HG03139 (cell line): ENCODE results near the gene TGFBR2.
"Not testable (repeated sequence)": the region's sequence is repeated elsewhere in the genome, so short reads cannot be mapped to it uniquely, and the experiment has no call there.

Source experiments
- ATAC-seq: cut with Tn5 transposase; IDR thresholded peaks from one replicate; pipeline ENCODE4 v1.9.1; 2021; ENCODE audit not compliant: unreplicated experiment

The TGFBR2 gene

DNA sequence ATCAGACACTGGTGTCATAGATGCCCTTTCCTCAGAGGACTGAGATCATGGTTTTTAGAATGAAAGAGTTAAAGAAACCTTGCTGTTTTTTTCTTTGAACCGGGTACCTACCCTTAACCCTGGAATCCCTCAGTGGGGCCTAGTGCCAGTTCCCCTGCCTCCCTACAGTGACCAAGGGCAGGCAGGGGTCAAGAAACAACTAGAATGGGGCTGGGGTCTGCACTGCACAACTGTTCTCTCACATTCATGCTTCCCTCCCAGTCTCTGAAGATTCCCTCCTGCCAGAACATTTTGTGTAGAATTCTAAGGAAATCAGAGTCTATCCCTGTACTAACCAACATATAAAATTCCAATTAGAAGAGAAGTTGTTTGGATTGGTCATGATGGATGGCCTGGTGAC, 47.9 kb downstream of the TGFBR2 start:
- ATAC-seq = no peak

DNA sequence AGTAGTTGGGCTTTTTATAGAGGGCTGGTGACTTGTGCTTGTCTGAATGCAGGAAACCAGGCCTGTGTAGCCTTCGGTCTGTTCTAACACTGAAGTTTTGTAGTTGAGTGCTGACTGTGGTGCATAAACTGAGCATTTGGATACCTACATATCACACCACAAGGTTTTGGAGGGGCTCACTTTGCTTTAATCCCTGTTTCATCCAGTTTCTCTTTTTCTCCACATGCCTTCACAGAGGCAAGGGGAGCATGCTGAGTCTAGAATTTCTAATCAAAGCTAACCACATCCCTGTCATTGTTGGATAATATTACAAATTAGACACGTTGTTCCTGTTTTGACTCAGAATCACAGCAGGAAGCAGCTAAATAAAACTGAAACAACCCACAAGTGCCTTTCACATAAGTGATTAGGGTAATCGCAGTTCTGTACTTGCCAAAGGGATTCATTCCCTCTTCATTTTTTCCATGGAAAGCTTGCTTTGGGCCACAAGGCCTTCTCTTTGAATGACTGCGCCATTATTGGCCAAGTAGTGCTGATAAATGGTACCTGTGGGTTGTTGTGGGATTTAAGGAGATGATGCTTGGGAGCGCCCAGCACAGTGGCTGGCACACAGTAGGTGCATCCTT, 48.9 kb downstream of the TGFBR2 start:
- no peak for ATAC-seq

GRCh38 chr3:30656624-30657141, 50.3 kb downstream of the TGFBR2 start:
- ATAC-seq = no peak

- ATAC-seq = peak; percentile 10
Observed at GRCh38 chr3:30657914-30658313, 51.5 kb downstream of the TGFBR2 start.

DNA sequence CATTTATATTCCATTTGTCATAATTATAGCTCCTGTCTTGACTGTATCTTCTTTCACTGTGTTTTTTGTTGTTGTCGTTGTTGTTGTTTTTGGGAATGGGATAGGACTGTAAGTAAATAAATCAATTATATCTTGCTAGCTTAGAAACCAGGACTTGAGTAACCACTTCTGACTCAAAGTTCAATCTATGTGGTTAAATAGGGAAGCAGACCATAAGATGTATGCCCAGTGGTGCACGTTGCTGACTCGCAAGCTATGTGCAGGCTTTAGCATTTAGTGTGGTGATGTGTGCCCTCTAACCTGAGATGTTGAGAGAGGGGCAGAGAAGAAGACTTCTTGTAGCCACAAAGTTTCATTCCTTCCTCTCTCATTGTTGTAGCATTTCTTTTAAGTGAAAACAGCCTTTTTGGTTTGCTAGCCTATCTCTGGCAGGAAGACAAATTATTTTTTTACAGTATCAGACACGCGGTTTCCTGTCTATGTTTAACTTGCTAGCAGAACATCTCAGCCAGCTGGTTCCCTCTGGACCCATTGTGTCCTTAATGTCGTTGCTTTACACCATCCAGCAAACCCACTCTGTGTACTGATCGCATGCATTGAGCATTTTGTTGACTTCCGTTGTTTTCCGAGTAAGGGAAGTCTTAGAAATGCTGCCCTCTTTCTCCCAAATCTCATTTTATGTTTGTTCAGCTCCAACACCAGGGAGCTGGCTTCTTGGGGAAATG, 52.1 kb downstream of the TGFBR2 start:
- ATAC-seq = peak; percentile 89

- ATAC-seq = no peak
Observed at GRCh38 chr3:30659270-30660130, 53.1 kb downstream of the TGFBR2 start.

GRCh38 chr3:30660136-30660535, 53.7 kb downstream of the TGFBR2 start:
- no peak for ATAC-seq

DNA sequence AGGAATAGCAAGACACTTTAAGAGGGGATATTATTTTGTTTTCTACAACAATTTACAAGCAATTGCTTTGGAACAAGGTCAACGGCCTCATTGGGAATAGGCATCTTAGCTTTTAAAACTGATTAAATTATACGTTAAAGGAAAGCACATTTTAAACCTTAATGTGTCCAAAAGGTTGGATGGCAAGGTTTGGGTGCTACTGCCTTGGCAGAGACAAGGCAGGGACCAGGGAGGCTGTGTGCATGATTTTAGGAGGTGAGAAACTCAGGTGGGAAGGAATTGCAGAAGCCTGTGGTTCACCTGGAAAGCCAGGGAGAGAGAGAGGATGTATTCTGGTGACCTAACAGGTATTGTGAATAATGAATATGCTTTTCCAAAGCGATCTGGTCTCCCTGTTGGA, 54.3 kb downstream of the TGFBR2 start:
- no peak for ATAC-seq

- no peak for ATAC-seq
Observed at GRCh38 chr3:30661098-30661873, 54.9 kb downstream of the TGFBR2 start.

DNA sequence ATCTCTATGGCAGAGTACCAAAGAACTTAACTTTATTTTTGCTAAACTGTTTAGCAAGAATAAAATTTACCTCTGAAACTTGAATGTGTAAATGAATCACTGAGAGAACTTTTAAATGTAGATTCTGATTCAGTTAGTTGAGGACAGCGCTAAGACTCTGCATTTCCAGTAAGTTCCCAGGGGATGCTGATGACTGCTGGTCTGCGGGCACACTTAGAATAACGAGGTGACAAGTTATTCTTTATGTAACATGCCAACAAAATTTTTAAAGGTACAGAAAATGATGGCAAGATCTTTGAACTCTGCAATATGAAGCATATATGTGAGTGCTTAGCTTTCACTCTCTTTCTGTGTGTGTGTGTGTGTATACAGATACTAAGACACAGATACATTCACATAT, 56.4 kb downstream of the TGFBR2 start:
- no peak for ATAC-seq

GRCh38 chr3:30663533-30664241, 57.3 kb downstream of the TGFBR2 start:
- ATAC-seq = no peak

DNA sequence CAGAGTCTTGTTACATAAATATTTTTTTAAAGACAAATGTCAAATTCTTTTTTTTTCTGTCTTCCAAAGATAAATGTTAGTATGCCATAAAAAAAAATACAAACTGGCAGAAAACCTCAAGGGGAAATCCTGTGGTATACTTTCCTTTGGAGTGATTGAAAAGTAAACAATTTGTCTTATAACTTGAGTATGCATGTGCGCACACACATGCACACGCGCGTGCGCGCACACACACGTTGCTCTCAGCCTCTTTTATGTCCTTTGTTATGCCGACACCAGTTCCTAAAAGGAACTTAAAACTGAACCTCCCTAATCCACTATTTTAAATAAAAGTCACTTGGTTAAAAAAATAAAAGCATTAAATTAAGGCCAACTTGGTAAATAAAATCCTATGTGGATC, 58.1 kb downstream of the TGFBR2 start:
- no peak for ATAC-seq

- ATAC-seq = no peak
Observed at GRCh38 chr3:30664884-30665283, 58.5 kb downstream of the TGFBR2 start.

DNA sequence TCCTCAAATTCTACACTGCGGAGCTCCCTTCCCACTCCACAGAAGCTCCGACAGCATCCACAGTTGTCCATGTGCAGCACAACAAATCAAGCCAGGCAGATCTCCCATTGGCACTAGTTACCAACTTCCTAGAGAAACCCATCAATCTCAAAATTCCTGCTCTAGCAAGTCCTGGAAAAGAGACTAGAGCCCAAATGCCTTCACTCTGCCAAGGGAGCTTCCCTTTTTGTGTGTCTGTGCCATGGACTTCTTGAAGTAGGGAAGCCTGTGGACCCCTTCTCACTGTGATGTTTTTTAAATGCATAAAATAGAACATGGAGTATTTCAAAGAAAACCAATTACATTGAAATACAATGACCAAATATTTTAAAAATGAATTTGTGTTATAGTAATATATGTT, 59.1 kb downstream of the TGFBR2 start:
- no peak for ATAC-seq

DNA sequence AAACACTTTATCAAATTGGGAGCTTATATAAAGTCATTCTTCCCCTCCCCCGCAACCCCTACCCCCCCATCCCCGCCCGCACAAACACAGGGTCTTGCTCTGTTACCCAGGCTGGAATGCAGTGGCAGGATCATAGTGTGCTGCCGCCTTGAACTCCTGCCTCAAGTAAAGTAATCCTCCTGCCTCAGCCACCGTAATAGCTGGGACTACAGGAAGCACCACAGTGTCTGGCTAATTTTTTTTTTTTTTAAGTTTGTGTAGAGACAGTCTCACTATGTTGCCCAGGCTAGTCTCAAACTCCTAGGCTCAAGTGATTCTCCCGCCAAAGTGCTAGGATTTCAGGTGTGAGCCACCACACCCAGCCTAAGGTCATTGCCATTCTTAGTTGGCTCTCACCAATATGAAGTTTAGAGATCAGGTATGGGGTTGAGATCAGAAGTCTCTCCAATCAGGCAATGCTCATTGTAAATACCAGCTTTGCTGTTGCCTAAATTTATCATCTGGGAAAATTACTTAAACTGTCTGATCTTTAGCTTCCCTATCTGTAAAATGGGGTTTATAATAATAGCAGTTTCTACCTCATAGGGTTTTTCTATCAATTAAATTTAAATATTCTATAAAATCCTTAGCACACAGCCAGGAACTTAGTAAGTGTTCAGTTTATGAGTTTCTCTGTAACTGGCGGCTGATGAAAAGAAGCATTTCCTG, 60.3 kb downstream of the TGFBR2 start:
- no peak for ATAC-seq

- ATAC-seq = no peak
Observed at GRCh38 chr3:30667280-30667651, 60.9 kb downstream of the TGFBR2 start.

- ATAC-seq = no peak
Observed at GRCh38 chr3:30668051-30668609, 61.7 kb downstream of the TGFBR2 start.

DNA sequence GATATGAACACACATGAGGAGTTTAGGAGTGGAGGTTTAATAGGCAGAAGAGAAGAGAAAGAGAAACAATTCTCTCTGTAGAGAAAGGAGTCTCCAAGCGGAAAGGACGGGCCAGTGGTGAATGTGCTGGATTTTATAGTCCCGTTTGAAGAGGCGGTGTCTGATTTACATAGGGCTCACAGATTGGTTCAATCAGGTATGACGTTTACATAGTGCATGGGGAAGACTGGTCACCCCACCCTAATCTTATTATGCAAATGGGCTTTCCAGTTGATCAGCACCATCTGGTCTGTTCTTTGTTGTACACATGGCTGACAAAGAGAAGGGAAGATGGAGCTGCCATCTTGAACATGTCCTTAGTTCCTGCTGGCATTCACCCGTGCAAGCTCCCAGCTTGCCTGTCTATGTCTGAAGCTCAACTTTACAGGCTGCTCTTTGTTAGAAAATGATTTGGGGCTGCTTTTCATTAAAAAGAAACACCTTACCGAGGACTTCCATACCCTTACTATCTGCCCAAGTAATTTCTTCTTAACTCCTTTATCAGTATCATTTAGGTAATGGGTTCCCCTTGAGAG, 63.0 kb downstream of the TGFBR2 start:
- not testable (repeated sequence) for ATAC-seq

- ATAC-seq = no peak
Observed at GRCh38 chr3:30670292-30670691, 63.9 kb downstream of the TGFBR2 start.
